Measurements from ENCODE around the gene BCKDK.

GRCh38 chr16:31067342-31067741 is 40.8 kb upstream of the BCKDK start:
- TF ChIP-seq CTCF (IDR thresholded peaks at IDR 0.05) (no peak), POLR2A (IDR thresholded peaks at IDR 0.05; ENCODE audit: low read depth) (no peak), EP300 (IDR thresholded peaks at IDR 0.05) (no peak), POLR2AphosphoS5 (IDR thresholded peaks at IDR 0.05) (no peak)

Data from esophagus muscularis mucosa (tissue), 4 donors.